ENCODE data around the gene DSTN.

DNA sequence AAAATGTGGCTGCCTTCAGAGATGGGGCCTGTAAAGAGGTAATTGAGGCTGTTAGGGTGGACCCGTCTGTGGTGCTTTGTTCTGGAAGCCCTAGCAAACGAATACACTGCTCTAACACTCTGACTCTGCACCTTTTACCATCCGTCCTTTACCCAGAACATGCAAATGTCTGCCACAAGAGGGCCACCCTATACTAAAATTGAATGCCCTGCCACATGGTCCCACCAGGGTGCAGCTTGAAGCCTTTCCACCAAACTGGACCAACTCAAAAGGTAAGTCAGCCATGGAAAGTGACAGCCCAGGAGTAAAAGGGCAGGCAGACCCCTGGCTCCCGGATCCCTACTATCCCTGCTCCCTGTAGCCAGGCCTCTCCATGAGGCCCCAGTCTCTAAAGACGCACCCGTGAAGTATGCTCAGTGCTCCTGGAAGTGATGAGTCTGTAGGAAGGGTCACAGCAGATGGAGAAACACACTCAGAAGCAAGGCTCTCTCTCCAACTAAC lies 32.9 kb upstream of the DSTN start:
- TF ChIP-seq, protein P1, sequence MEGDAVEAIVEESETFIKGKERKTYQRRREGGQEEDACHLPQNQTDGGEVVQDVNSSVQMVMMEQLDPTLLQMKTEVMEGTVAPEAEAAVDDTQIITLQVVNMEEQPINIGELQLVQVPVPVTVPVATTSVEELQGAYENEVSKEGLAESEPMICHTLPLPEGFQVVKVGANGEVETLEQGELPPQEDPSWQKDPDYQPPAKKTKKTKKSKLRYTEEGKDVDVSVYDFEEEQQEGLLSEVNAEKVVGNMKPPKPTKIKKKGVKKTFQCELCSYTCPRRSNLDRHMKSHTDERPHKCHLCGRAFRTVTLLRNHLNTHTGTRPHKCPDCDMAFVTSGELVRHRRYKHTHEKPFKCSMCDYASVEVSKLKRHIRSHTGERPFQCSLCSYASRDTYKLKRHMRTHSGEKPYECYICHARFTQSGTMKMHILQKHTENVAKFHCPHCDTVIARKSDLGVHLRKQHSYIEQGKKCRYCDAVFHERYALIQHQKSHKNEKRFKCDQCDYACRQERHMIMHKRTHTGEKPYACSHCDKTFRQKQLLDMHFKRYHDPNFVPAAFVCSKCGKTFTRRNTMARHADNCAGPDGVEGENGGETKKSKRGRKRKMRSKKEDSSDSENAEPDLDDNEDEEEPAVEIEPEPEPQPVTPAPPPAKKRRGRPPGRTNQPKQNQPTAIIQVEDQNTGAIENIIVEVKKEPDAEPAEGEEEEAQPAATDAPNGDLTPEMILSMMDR (IDR thresholded peaks at IDR 0.05) = peak; percentile 90 to 99 (median 97)
- TF ChIP-seq POLR2A (IDR thresholded peaks at IDR 0.05) (peak; percentile 14), EP300 (IDR thresholded peaks at IDR 0.05) (no peak)
